ENCODE results near the gene TMEM132C.

DNA sequence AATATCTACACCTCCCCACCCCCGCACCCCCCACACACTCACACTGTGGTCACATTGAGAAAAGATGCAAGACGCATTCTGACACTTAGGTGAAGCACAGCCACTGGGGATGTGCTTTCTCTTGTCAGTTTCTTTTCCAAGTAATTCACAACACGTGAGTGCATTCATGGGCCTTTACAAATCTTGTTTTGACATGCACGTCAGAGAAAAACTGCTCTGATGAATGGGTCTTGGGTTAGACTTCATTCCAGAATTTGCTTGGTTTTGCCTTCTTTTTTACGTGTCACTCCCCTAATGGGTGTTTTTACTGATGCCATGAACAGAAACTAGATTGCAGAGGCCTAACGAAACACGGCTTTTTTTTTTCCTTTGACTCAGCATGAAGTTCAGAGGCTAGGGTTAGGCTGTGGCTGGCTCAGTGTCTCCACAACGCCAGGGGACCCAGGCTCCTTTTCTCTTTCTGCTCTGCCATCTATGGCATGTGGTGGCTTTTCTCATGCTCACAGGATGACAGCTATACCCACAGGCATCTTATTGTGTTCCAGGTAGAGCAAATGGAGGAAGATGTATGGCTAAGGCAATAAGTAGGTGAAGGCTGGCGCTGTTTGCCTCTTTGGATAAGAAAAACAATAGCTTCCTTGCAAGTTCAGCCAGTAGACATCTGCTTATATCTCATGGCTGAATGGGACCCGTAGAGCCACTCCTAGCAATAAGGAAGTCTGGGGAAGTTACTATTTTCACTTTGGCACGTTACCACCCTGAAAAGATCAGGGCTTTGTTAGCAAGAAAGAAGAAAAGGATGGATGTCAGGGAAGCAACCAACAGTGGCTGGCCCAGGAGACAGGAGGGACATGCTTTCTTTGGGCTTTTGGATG lies 303.5 kb downstream of the TMEM132C start:
- TF ChIP-seq, protein P1, sequence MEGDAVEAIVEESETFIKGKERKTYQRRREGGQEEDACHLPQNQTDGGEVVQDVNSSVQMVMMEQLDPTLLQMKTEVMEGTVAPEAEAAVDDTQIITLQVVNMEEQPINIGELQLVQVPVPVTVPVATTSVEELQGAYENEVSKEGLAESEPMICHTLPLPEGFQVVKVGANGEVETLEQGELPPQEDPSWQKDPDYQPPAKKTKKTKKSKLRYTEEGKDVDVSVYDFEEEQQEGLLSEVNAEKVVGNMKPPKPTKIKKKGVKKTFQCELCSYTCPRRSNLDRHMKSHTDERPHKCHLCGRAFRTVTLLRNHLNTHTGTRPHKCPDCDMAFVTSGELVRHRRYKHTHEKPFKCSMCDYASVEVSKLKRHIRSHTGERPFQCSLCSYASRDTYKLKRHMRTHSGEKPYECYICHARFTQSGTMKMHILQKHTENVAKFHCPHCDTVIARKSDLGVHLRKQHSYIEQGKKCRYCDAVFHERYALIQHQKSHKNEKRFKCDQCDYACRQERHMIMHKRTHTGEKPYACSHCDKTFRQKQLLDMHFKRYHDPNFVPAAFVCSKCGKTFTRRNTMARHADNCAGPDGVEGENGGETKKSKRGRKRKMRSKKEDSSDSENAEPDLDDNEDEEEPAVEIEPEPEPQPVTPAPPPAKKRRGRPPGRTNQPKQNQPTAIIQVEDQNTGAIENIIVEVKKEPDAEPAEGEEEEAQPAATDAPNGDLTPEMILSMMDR (IDR thresholded peaks at IDR 0.05), result no peak
- no peak for TF ChIP-seq POLR2A (IDR thresholded peaks at IDR 0.05)

Data from lower leg skin (tissue), 3 donors.